Kidney capillary endothelial cell (primary cell): ENCODE data around the gene CUX1.
"Not testable (repeated sequence)": the region's sequence is repeated elsewhere in the genome, so short reads cannot be mapped to it uniquely, and the experiment has no call there.

ENCODE experiments used
- DNase-seq: peaks from one replicate; pipeline ENCODE4 v3.0.0-alpha.2; 2018; ENCODE audit warnings: low spot score

Gene CUX1

DNA sequence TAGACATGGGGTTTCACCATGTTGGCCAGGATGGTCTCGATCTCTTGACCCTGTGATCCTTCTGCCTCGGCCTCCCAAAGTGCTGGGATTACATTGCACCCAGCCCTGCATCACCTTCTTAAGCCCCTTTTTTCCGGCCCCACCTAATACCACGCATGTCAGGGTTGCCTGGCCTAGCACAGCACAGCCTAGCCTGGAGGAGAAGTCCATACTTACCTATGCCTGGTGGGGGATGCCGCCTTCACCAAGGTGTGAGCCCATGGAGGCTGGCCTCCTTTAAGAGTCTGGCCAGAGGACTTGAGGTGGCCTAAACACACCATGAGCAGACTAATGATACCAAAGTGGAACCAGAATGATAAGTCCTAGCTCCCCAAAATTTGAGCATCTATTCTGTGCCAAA is 22.0 kb upstream of the CUX1 start:
- no peak for DNase-seq

DNA sequence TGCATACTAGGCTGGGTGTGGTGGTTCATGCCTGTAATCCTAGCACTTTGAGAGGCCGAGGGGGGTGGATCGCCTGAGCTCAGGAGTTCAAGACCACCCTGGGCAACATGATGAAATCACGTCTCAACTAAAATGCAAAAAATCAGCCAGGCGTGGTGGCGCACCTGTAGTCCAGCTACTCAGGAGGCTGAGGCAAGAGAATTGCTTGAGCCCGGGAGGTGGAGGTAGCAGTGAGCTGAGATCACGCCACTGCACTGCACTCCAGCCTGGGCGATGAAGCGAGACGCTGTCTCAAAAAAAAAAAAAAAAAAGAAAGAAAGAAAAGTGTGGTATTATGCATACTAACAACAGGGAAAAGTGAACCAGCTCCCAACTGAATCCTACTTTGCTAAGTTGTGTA is 19.3 kb upstream of the CUX1 start:
- not testable (repeated sequence) for DNase-seq

DNA sequence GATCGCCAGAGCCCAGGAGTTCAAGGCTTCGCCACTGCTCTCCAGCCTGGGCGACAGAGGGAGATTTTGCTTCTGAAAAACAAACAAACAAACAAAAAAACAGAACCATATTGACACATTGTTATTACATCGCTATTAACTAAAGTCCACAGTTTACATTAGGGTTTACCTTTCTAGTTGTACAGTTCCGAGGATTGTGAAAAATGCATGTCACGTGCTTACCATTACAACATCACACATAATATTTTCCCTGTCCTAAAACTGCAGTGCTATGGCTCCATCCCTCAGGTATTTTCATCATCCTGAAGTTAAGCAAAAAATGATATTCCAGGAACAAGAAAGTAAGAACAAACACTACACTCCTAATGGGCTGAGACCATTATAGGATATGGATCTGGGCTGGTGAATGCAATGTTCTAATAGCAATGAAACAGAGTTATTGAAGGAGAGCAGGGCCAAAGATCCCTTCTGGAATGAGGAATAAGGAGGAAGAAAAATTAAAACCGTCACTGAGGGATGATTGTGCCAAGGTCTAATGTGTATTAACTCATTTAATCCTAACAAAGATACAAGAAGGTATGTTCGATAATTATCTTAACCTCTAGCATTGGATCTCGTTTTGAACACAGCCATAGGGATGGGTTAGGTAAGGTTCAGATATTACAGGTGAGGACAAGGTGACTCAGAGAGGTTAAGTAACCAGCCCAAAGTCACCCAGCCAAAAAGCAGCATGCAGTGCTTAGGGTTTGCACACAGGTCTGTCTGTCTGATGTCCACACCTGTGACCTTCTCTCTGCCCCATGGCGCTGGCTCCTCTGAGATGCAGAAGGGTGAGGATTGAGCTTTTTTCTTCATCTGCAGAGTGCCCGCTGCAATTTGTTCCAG is 14.0 kb upstream of the CUX1 start:
- no peak for DNase-seq

DNA sequence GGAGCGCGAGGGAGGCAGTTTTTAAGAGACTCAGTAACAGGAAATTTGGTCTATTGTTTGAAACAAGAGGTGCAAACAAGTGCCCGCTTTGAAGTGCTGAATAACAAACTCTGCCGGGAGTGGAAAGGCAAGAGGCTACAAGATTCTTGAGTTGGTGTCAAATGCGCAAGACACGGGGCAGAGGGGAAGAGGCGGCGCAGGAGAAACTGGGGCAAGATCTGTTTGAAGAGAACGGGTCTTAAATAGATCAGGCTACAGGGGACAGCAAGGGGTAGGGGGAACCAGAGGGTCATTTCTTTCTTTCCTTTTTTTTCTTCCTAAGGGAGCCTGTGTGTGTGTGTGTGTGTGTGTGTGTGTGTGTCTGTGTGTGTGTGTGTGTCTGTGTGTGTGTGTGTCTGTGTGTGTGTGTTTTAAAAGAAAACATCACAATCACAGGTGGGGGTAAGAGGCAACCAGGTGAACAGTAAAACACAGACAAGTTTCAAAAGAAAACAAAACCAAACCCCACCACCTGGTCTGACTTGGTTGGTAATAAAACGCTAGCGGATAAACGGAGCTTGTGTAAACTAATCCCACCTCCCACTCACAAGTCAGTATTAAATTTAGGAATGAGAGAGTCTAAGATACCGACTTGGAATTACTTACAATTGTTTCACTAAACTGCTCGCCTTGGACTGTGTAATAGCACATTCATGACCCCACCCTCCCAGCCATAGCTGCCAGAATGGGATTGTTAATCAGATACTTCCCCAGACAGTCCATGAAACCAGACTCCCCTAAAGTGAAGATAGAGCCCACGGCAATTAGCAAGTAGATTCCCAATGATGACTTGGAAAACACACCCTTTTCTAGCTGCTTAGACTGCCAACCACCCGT is 13.1 kb upstream of the CUX1 start:
- DNase-seq: no peak

DNA sequence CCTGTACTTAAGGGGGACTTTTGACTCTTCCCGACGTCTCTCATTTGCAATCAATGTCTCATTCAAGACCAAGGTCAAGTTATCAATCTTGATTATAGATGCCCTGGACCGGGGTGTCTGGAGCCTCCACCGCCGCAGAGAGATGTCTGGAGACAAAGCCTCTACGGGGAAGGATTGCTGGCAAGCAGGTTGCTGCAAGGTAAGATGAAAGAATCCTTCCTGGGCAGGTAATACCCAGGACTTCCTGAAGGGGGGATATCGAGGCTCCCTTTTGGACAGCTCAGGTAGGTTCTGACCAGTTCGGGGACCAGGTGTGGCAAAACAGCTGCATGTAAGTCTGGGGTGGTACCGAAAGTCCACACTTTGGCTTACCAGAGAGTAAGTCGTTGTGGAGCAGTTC is 12.5 kb upstream of the CUX1 start:
- DNase-seq: no peak

DNA sequence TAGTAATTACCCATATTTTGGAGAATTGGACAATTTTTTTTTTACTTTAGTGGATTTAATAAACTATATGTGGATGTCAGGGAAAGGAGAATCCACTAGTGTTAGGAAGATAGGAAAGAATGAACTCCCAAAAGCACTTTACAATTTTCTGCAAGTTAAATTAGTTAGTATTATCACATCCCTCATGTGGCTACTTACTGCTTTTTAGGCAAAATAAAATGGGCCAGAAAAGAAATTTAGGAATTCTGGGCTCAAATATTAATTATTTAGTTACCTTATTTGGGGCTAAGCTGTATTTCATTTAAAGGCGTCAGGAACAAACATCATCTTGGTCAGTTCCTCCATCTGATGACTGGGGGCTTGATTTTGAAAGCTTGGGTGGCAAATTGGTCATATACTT is 4.8 kb upstream of the CUX1 start:
- DNase-seq: no peak

DNA sequence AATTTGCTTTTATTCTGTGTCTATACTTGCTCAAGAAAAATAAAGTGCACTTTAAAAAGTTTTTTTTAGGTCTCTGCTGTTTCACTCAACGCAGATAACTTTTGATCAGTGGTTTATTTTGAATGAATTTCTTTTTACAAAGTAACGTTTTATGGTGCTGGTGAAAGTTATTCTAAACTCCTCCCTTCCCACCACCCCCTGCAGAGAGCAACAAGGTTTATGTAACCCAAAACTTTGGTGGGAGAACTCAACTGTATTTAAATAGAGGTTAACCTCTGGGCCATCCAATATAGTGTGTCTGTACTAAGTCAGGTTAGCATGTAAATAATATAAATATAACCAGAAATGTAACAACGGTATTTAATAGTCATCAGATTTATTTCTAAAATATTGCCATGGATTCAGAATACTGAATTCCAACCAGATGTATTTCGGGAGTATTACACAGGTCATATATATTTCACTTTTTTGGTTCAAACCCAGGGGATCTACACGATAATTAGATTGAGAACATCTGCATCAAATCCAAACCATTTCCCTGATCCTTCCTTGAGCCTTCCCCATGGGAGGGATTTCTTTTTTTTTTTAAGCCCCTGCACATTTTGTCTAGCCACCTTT is 3.9 kb upstream of the CUX1 start:
- DNase-seq: no peak

DNA sequence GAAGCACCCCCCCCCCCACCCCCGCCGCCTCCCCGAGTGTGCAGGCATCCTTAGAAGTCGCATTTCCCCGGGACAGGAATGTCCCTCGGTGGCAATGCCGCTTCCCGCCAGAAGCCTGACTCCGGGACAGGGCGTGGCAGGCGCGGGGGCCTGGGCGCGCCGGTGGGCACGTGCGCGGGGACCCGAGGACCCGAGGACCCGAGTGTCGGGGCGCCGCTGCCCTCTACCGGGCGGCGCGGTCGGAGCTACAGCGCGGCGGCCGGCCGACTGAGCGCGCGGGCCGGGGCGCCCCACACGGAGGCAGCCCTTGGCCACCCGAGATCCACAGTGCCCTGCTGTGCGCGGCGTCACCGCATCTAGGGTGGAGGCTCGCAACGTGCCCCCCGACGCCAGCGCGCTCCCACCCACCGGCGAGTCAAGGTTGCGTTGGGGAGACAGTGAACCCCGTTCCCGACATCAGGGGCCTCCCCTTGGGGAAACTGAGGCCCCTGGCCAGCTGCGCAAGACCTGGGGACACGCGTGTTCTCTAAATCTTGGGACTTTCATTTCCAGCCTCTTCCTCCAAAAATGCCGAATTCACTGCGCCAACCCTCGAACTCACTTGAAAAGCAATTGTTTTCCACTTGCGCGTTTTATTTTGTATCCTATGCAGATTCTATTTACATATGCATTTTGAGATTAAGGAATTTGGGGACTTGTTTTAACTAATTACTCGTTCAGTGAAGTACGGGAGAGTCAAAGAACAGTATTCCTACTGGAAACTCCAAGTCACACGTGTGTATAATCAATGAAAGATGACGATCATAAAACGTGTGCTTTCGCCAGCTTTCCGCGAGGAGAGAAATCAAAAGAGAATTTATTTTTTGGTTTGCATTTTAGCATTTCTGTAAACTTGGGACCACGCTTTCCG is 3.1 kb upstream of the CUX1 start:
- peak; percentile 56 for DNase-seq

DNA sequence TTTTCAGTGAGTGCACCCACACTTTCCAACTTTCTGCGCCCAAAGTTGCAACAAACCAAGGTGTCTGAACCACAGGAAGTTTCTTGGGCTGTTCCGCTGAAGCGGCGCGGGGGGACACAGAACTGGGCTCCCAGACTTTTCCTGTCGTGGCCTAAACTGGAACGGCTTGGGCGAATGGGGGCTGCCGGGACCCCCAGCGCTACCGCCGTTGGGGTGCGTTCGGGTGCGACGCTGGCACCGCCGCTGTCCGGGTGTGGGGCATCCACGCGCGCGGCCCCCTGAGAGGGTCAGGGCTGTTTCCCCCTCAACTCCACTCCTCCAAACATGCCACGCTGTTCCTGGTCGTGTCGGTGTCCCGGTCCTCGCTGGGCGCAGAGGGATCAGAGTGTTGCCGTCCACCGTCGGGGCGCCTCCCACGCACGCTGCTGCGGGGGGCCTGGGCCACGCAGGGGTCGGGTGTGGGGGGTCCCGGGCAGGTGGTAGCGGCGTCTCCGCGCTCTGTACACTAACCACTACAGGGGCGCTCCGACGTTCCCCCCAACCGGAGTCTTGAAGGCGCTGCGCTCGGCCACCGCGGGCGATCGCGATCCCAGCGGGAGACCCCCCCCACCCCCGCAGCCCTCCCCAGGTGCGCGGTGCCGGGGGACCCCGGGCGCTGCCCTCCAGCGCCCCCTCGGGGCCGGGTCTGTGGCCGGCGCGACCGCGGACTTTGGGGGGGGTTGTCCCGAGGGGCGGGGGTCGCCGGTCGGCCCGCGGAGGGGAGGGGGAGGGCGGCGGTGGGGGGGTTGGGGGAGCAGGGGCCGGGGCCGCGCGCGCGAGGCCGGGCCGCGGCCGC is 2.2 kb upstream of the CUX1 start:
- DNase-seq: no peak

DNA sequence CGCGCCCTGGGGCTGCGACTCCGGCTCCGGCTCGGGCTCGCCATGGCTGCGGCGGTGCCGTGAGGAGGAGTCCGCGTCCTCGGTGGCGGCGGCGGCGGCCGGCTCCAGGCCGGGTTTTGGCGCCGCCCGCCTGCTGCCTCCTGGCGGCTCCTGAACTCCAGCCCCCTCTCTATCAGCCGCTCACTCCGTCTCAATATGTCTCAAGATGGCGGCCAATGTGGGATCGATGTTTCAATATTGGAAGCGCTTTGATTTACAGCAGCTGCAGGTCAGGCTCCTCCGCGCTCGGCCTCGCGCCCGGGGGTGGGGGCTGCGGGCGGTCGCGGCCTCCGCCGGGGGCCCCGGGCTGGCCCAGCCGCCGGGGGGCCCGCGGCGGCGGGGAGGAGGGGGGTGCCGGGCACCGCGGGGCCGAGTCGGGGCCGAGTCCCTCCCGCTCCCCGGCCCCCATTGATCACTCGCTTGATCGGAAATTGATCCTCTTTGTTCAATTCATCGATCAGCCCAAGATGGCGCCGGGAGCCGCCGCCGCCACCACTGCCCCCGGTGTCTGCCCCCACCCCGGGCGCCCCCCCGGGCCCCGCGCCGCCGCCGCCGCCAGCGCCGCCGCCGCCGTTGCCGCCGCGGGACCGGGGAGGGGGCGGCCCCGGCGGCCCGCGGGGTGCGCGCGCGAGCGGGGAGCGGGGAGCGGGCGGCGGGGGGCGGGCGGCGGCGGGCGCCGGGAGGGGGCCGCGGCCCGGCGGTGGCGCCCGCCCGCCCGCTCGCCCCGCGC is 1.4 kb upstream of the CUX1 start:
- DNase-seq: peak; percentile 59

DNA sequence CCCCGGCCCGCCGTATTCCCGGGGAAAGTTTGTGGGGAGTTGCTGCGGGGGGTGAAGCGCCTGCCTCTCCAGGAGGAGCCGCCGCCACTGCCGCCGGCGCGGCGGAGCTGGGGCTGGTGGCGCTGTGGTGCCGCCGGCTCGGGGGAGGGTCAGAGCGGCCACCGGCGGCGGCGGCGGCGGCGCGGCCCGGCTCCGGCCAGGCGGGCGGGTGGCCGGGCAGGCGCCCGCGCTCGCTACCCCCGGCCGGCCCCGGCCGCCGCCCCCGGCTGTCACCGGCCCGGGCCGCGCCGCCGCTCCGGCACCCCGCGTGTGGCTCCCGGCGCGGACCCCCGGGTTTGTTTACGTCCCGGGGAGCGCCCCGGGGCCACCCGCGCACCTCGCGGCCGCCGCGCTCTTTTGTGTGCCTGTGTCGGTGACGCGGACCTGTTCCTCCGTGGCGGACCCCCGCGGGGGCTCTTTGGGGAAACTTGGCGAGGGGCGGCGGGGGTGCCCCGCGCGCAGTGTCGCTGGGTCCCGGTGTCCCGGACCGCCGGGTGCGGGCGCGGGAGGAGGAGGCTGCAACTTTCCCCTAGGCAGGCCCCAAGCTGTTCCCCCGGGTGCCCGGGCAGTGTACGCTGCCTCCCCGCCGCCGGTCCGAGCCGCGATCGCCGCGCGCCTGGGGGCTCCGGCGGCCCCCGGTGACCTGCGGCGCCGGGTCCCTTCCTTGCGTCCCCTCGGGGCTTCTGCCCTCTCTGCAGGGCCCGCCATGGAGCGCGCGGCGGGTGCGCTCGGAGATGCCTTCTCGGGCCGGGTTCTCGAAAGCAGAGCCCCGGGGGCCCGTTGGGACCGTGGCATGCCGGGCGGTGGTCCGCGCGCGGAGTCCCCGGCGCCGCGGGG is 593 bp upstream of the CUX1 start:
- no peak for DNase-seq

DNA sequence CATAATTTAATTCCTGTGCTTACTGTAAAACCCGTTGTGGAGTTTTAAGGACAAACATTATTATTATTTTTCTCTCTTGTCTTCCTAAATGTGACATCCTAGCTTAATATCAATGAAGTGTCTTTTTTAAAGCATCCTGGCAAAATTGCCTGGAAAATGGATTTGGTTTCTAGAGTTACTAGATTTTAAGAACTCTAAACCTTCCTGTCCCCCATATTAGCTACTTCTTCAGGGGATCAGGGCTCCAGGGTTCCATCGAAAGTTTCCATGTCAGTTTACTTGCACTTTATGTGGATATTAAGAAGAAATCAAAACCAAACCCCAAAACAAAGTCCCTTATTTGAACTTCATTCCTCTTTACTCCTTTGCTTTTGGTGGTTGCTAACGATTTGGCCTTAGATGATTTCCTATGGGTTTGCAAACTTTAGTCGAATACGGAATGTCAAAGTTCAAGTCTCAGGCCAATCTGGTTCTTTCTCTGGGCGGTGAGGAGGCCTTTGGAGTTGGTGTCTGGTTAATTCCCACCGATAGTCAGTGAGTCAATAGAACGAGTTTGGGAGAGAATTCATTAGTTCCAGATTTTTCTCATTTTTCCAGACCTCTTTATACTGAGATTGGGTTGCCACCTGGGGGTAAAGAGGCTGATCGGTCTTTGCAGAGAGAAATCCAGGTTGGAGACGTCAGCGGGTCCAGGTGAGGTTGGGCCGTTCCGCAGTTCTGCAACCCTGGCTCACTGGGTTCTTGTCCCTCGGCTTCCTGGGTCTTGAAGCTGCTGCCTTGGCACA is 1.1 kb downstream of the CUX1 start:
- no peak for DNase-seq

DNA sequence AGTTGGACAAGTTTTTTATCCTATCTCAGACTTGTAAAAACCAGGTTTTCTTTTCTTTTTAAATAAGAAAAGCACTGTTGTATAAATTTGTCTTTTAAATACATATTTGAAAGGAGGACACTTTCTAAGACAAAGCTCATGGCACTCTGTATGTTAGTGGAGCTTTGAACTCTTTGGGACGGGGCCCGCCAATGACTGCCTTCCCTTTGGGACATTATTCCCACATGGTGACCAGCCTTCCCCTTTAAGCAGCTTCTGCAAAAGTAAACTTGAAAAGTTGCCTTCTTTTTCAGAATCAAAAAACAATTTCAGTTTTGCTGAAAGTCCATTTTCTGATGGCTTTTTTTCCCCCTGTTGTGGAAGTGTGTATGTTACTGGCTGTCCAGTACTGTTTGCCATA is 1.8 kb downstream of the CUX1 start:
- no peak for DNase-seq

DNA sequence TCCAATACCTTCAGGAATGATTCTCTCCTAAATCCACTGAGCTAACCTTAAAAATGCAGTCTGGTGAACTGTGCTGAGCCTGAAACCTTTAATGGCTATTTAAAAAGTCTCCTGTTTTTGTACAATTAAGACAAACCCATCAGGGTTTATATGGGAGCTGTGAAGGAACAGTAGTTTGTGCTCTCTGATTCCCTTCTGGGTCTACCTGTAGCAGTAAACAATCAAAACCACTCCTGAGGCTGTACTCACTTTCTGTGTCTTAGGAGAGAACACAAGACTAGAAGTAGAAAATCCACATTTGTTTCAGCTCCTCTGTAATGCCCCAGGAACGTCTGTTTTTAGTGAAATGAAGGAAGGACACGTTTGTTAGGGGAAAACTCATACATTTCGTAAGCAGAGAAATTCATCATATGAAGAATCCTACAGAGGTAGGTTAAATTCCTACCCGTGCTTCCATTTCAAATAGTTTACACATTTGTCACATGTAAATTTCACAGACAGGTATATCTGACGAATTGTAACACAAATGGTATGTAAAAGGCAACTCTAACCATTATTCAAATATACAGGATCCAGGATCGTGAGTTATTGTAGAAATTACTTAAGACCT is 2.6 kb downstream of the CUX1 start:
- DNase-seq: no peak

DNA sequence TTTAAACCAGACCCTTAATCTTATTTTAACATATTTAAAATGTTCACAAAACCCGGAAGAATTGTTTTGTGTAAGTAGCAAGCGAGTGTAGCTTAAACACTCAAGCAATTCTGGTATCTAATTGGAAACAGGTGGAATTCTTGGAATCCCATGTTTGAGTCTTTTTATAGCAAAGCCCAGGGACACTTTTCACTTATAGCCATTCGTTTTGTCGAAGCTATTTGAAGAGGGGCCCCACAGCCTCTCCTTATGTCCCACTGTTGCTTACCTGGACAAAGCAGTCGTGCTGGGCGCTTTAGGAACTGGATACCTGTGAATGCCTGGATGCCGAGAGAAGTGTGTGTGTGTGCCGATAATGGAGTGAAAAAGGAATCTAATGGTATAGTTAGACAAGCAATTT is 3.3 kb downstream of the CUX1 start:
- DNase-seq: no peak

DNA sequence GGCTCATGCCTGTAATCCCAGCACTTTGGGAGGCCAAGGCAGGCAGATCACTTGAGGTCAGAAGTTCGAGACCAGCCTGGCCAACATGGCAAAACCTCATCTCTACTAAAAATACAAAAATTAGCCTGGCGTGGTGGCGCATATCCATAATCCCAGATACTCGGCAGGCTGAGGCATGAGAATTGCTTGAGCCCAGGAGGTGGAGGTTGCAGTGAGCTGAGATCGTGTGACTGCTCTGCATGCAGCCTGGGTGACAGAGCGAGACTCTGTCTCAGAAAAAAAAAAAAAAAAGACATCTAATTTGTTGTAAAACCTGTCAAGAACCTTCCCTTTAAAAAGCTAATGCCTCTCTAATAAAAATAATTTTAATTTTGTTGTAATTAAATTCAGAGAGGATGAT is 5.2 kb downstream of the CUX1 start:
- DNase-seq: not testable (repeated sequence)

DNA sequence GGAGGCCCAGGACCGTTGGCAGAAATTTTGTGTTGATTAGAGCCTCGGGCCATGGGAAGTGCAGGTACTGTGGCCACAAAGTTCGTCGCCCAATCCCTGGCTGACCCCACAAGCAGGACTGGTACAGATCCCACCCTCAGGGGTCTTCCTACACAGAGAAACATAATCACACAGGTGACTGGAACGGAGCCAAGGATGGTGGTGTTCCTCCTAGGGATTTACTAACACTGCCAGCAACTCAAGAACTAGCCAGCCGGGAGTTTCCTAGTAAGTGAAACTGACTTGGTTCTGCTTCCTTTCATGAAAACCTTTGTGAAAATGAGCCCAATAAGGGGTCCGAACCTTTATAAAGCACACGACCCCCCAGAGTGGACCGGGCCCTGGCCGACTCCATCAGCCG is 5.7 kb downstream of the CUX1 start:
- no peak for DNase-seq

DNA sequence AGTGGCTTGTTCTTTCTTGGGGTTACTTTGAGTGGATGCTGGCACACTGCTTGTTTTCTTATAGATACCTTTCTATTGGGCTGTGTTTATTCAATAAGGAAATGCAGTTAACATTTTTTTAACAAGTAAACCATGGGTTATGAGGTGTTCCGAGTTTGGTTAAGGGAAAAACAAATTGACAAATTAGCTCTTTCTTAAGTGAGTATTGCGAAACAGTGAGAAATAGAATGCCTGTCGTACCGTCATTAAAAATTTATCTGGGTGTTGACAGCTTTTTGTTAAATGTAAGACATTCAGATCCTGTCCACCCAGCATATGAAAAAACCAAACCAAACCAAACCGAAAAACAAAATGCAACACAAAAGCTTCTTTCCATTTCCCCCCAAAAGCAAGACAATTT is 6.2 kb downstream of the CUX1 start:
- no peak for DNase-seq
